NB4 (cell line): ENCODE results near the gene DPP4.

Source experiments
- CTCF ChIP-seq: IDR thresholded peaks from one replicate; pipeline ENCODE4 v1.5.1; 2012; ENCODE audit warnings: low read depth, low read length
- MAX ChIP-seq: IDR thresholded peaks from 2 replicates; pipeline ENCODE4 v1.6.1; 2011; ENCODE audit warnings: low read depth, low read length
- MYC ChIP-seq: IDR thresholded peaks from 2 replicates; pipeline ENCODE4 v1.6.1; 2011; ENCODE audit warnings: low read depth, low read length

GRCh38 chr2:161956738-161957137, 117.3 kb downstream of the DPP4 start:
- TF ChIP-seq CTCF (no peak), MYC (no peak), MAX (no peak)
